Lung (tissue), 12 donors: ENCODE results near the gene EHMT1. TPM values are rescaled to one million over a fixed set of nuclear protein-coding genes. Genes with fewer than 3 reads are reported as not detected.

Source experiments
- ATAC-seq: fragments of 200-7000 bp; cut with Tn5 transposase; one replicate; pipeline ENCODE4 v1.9.1; 2020; ENCODE audit warnings: moderate number of reproducible peaks; ENCODE audit not compliant: insufficient read depth, low FRiP score
- DNase-seq, 3 donors: peaks; one replicate each; pipeline ENCODE4 v3.0.0-alpha.2; 2013 to 2017
- H3K27ac ChIP-seq, 2 donors: one replicate each; pipeline ENCODE4 v1.5.1; 2013; ENCODE audit warnings: mild to moderate bottlenecking in 2 of 2, moderate library complexity in 2 of 2, control low read depth in 1 of 2, inconsistent platforms in 1 of 2, low read depth in 1 of 2, low read length in 1 of 2
- H3K27me3 ChIP-seq, 3 donors: one replicate each; pipeline ENCODE4 v1.5.1; 2013; ENCODE audit warnings: low read length in 2 of 3; ENCODE audit not compliant: control insufficient read depth in 3 of 3, insufficient read depth in 3 of 3
- H3K36me3 ChIP-seq, 4 donors: one replicate each; pipeline ENCODE4 v1.5.1; 2013; ENCODE audit warnings: low read length in 4 of 4, mild to moderate bottlenecking in 1 of 4, moderate library complexity in 1 of 4; ENCODE audit not compliant: control insufficient read depth in 4 of 4, insufficient read depth in 4 of 4
- H3K4me1 ChIP-seq, 5 donors: one replicate each; pipeline ENCODE4 v1.5.1; 2013; ENCODE audit warnings: low read length in 5 of 5, mild to moderate bottlenecking in 2 of 5, moderate library complexity in 1 of 5; ENCODE audit not compliant: control insufficient read depth in 5 of 5, insufficient read depth in 5 of 5
- H3K4me3 ChIP-seq: one replicate; pipeline ENCODE4 v1.5.1; 2013; ENCODE audit warnings: mild to moderate bottlenecking, control low read depth, moderate library complexity
- H3K9ac ChIP-seq, 2 donors: one replicate each; pipeline ENCODE4 v1.5.1; 2013; ENCODE audit warnings: low read length in 2 of 2, control low read depth in 1 of 2; ENCODE audit not compliant: insufficient read depth in 1 of 2
- H3K9me3 ChIP-seq, 4 donors: one replicate each; pipeline ENCODE4 v1.5.1; 2013; ENCODE audit warnings: low read length in 3 of 4, mild to moderate bottlenecking in 1 of 4, moderate library complexity in 1 of 4; ENCODE audit not compliant: control insufficient read depth in 4 of 4, insufficient read depth in 3 of 4
- CTCF ChIP-seq: IDR thresholded peaks from 2 replicates; pipeline ENCODE4 v1.5.1; 2012; ENCODE audit warnings: mild to moderate bottlenecking; ENCODE audit errors: control extremely low read depth, extremely low read depth
- WGBS, 2 donors: extraction: QIAGEN DNeasy Blood & Tissue Kit; methylation state at CpG; one replicate each; pipeline ENCODE4 v1.1.7; 2013; 5-methylcytosine and 5-hydroxymethylcytosine counted together
- polyA plus RNA-seq, 2 donors: library from polyadenylated mRNA; stranded (reverse); fragments of 200-250 nt; gene quantifications; one replicate each; pipeline ENCODE4 v1.2.1, GENCODE V29; 2013
- total RNA-seq, 2 donors: library from RNA; depleted of rRNA in 1 of 2; stranded (reverse); fragments of >200 nt in 1 of 2; gene quantifications; one replicate each; pipeline ENCODE4 v1.2.1, GENCODE V29; 2014 to 2021
- donor health status: control.
- donor health status: control.
- donor health status: Bipolar disorder and iron deficiency.
- donor health status: healthy.
- donor health status: DM: yes; HTN: yes; CAD: no.

EHMT1 gene
- total and polyA plus RNA-seq, 4 donors = 32.2 to 91.5 (median 58.1) TPM

GRCh38 chr9:137801023-137801319 lies 182.2 kb downstream of the EHMT1 start:
- Histone ChIP-seq H3K27ac (no peak overlapping the region), H3K36me3 (peaks cover 4 to 58% (median 42%) of the 10 kb centered on the region in 4 donors), H3K4me1 (no peaks in the 10 kb centered on the region), H3K9me3 (no peaks in the 10 kb centered on the region), H3K27me3 (no peaks in the 10 kb centered on the region), H3K9ac (no peak overlapping the region), H3K4me3 (no peak overlapping the region)
- TF ChIP-seq CTCF = no peak
- no peak for DNase-seq
- no peak for ATAC-seq
- WGBS, 2 donors = 84 to 93% methylated on average over 7 of the region's 7 CpGs

GRCh38 chr9:137802021-137802420 lies 183.2 kb downstream of the EHMT1 start:
- no peaks in the 10 kb centered on the region for H3K9me3 ChIP-seq
- DNase-seq (no peak), ATAC-seq (no peak)
- no peak for TF ChIP-seq CTCF
- no peaks in the 10 kb centered on the region for H3K27me3 ChIP-seq
- H3K9ac ChIP-seq = no peak overlapping the region
- H3K4me3 ChIP-seq = no peak overlapping the region
- no peaks in the 10 kb centered on the region for H3K4me1 ChIP-seq
- no peak overlapping the region for H3K27ac ChIP-seq
- peaks cover 4 to 54% (median 41%) of the 10 kb centered on the region in 4 donors for H3K36me3 ChIP-seq
- 90 to 96% methylated on average over 4 of the region's 4 CpGs for WGBS, 2 donors

GRCh38 chr9:137802521-137803243 lies 183.9 kb downstream of the EHMT1 start:
- no peak overlapping the region for H3K27ac ChIP-seq
- H3K36me3 ChIP-seq = peaks cover 4 to 47% (median 38%) of the 10 kb centered on the region in 4 donors
- WGBS, 2 donors = 97 to 98% methylated on average over 19 of the region's 19 CpGs
- DNase-seq = no peak
- no peak overlapping the region for H3K9ac ChIP-seq
- no peak for ATAC-seq
- H3K27me3 ChIP-seq = no peaks in the 10 kb centered on the region
- TF ChIP-seq CTCF = no peak
- no peaks in the 10 kb centered on the region for H3K4me1 ChIP-seq
- no peak overlapping the region for H3K4me3 ChIP-seq
- no peaks in the 10 kb centered on the region for H3K9me3 ChIP-seq
